Adrenal gland (tissue), 5 donors: ENCODE results near the gene PDXP.

Experiments
- CTCF ChIP-seq, 6 experiments: fragments of 450-650 bp in 4 of 6; fragments of 200-600 bp in 2 of 6; sonication (generic) in 1 of 6; IDR thresholded peaks; 1 replicate in 5 of 6; 2 replicates in 1 of 6; pipeline versions ENCODE4 v1.5.1 to v1.8.0; 2016 to 2021; ENCODE audit warnings: antibody characterized with exemption in 6 of 6, mild to moderate bottlenecking in 2 of 6, moderate library complexity in 1 of 6
- POLR2A ChIP-seq, 2 donors: fragments of 450-650 bp; IDR thresholded peaks; one replicate each; pipeline ENCODE4 v1.6.1; 2017; ENCODE audit warnings: antibody characterized with exemption in 2 of 2, mild to moderate bottlenecking in 2 of 2, moderate library complexity in 1 of 2
- donor health status: DM: no; HTN: no; CAD: no.

GRCh38 chr22:37655252-37655563, 3.3 kb upstream of the PDXP start:
- no peak for TF ChIP-seq CTCF (IDR thresholded peaks at IDR 0.05)
- no peak for TF ChIP-seq POLR2A (IDR thresholded peaks at IDR 0.05)
